OCI-M1 (cell line): ENCODE results near the gene CNTNAP4.

Source experiments
- DNase-seq: peaks from one replicate; lab custom pipeline; 2025; lab: John Stamatoyannopoulos, UW

CNTNAP4 gene

DNA sequence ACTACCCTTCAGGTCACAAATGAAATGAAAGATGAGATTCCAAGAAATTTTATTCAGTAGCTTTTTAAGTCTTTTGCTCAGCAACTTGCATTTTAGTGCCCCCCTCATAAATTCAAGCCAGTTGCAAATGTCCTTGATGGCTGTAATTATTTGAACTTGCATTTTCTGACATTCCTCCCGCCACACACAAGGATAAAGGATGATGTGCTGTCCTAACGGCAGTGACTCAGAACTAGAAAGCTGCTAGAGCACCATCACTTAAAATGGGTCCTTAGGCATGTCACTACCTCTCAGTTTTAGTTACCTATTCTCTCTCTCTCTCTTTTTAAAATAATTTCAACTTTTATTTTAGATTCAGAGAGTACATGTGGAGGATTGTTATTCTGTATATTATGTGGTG is 306.7 kb downstream of the CNTNAP4 start:
- DNase-seq, result no peak

GRCh38 chr16:76598498-76598897 is 321.3 kb downstream of the CNTNAP4 start:
- DNase-seq, result no peak

- no peak for DNase-seq
Measured at GRCh38 chr16:76607317-76607716, 330.1 kb downstream of the CNTNAP4 start.
